A549 (cell line): ENCODE results near the gene PDGFB.

Source experiments
- BHLHE40 ChIP-seq: IDR thresholded peaks from 2 replicates; pipeline ENCODE4 v1.6.1; 2012; ENCODE audit warnings: low read depth, low read length, inconsistent platforms
- TF ChIP-seq, protein P1 (sequence below): fragments of >200 bp; sonication (Bioruptor Twin); formaldehyde crosslinking; IDR thresholded peaks from 3 replicates; pipeline ENCODE4 v1.5.1; 2016

DNA sequence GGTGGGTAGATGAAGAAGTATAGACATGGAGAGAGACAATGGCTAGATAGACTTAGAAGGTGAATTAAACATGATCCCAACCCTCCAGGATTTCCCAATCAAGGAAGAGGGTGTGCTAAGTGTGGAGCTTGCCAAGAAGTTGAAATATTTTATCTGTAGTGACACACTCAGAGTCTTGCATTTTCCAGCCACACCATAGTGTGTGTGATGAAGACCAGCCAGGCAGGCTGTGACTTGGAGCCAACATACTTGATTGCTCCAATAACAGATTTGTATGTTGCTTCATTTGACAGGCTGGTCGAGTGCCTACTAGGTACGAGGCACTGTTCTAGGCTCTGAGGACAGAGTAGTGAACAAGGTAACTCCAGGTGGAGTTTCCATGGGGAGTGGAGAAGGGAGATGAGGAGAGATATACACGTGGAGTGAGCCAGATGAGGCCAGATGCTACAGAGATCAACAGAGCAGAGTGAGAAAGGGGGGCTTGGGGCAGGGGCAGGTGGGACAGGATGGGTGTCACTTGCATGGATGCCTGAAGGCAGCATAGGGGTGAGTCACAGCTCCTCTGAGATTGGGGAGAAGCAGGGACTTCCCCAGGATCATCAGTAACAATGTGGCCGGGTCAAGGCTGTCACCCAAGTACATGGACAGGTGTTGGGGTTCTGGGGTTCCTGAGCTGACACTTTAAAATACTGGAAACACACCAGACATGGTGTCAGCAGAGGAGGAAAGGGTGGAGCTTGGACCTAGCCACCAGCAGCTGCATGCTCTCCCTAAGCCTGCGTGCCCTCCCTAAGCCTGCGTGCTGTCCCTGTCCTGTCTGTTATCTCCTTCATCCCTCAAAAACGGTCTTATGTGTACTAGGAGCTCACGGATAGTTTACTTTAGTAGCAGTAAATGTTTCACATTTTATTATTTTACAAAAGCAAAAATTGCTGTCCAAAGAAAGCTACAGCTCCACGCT, 23.6 kb downstream of the PDGFB start:
- TF ChIP-seq, protein P1, sequence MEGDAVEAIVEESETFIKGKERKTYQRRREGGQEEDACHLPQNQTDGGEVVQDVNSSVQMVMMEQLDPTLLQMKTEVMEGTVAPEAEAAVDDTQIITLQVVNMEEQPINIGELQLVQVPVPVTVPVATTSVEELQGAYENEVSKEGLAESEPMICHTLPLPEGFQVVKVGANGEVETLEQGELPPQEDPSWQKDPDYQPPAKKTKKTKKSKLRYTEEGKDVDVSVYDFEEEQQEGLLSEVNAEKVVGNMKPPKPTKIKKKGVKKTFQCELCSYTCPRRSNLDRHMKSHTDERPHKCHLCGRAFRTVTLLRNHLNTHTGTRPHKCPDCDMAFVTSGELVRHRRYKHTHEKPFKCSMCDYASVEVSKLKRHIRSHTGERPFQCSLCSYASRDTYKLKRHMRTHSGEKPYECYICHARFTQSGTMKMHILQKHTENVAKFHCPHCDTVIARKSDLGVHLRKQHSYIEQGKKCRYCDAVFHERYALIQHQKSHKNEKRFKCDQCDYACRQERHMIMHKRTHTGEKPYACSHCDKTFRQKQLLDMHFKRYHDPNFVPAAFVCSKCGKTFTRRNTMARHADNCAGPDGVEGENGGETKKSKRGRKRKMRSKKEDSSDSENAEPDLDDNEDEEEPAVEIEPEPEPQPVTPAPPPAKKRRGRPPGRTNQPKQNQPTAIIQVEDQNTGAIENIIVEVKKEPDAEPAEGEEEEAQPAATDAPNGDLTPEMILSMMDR, result no peak
- TF ChIP-seq BHLHE40, result no peak
